ENCODE measurements around the gene KMT2E.
A peak's percentile ranks its signal among the peaks of the same experiment; 100 is the strongest.

KMT2E gene

DNA sequence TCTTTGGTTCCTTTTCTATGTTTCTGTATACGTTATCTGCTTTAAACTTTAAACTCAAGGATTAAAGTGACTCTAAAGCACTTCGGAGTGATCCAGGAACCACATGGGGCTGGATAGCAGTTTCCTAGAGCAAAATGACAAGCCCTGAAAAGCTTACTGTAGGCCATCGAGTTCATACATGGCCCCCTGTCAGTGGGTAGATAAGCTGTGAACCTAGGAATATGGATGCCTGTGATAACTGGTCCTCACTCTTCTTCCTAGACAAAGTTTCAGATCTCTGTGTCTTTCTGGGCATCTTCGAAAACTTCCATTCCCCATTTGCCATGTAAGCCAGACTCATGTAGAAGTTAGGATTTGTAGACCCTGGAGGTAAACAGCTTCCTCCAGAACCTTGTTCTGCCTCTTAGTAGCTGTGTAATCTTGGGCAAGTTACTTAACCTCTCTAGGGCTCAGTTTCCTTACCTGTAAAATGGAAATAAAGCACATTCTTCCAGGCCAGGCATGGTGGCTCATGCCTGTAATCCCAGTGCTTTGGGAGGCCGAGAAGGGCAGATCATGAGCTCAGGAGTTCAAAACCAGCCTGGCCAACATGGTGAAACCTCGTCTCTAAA is 49.3 kb upstream of the KMT2E start:
- TF ChIP-seq MEIS1 (CRISPR knock-in tag; IDR thresholded peaks at IDR 0.05; ENCODE audit: borderline replicate concordance) (no peak), SP2 (tag by site-specific recombination; IDR thresholded peaks at IDR 0.05) (no peak), ZNF623 (tag by site-specific recombination; IDR thresholded peaks at IDR 0.05) (no peak), ZNF621 (tag by site-specific recombination; IDR thresholded peaks at IDR 0.05) (no peak), SCRT2 (tag by site-specific recombination; IDR thresholded peaks at IDR 0.05) (no peak), ZNF830 (tag by site-specific recombination; IDR thresholded peaks at IDR 0.05; ENCODE audit: low read depth) (no peak), ZNF707 (tag by site-specific recombination; IDR thresholded peaks at IDR 0.05) (no peak)
- TF ChIP-seq, protein P1, sequence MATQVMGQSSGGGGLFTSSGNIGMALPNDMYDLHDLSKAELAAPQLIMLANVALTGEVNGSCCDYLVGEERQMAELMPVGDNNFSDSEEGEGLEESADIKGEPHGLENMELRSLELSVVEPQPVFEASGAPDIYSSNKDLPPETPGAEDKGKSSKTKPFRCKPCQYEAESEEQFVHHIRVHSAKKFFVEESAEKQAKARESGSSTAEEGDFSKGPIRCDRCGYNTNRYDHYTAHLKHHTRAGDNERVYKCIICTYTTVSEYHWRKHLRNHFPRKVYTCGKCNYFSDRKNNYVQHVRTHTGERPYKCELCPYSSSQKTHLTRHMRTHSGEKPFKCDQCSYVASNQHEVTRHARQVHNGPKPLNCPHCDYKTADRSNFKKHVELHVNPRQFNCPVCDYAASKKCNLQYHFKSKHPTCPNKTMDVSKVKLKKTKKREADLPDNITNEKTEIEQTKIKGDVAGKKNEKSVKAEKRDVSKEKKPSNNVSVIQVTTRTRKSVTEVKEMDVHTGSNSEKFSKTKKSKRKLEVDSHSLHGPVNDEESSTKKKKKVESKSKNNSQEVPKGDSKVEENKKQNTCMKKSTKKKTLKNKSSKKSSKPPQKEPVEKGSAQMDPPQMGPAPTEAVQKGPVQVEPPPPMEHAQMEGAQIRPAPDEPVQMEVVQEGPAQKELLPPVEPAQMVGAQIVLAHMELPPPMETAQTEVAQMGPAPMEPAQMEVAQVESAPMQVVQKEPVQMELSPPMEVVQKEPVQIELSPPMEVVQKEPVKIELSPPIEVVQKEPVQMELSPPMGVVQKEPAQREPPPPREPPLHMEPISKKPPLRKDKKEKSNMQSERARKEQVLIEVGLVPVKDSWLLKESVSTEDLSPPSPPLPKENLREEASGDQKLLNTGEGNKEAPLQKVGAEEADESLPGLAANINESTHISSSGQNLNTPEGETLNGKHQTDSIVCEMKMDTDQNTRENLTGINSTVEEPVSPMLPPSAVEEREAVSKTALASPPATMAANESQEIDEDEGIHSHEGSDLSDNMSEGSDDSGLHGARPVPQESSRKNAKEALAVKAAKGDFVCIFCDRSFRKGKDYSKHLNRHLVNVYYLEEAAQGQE (tag by site-specific recombination; IDR thresholded peaks at IDR 0.05), result no peak
- TF ChIP-seq, protein P2, sequence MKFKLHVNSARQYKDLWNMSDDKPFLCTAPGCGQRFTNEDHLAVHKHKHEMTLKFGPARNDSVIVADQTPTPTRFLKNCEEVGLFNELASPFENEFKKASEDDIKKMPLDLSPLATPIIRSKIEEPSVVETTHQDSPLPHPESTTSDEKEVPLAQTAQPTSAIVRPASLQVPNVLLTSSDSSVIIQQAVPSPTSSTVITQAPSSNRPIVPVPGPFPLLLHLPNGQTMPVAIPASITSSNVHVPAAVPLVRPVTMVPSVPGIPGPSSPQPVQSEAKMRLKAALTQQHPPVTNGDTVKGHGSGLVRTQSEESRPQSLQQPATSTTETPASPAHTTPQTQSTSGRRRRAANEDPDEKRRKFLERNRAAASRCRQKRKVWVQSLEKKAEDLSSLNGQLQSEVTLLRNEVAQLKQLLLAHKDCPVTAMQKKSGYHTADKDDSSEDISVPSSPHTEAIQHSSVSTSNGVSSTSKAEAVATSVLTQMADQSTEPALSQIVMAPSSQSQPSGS (tag by site-specific recombination; IDR thresholded peaks at IDR 0.05; ENCODE audit: low read depth), result no peak
- TF ChIP-seq, protein P3, sequence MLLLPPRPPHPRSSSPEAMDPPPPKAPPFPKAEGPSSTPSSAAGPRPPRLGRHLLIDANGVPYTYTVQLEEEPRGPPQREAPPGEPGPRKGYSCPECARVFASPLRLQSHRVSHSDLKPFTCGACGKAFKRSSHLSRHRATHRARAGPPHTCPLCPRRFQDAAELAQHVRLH (tag by site-specific recombination; IDR thresholded peaks at IDR 0.05), result no peak
- ChIA-PET POLR2A (no interaction called here), CTCF (interaction anchor here (1.2 kb wide), 1 partner anchor 15 kb away, joined by 5 read pairs; no protein-coding TSS in a partner anchor)
- no peak overlapping the region for H3K27ac ChIP-seq (ENCODE audit: extremely low read depth, low read depth, low read length)
- no peaks in the 10 kb centered on the region for H3K4me1 ChIP-seq (ENCODE audit: control insufficient read depth, insufficient read depth, low read length)
- no peaks in the 10 kb centered on the region for H3K36me3 ChIP-seq (ENCODE audit: control insufficient read depth in 2 of 2, insufficient read depth in 1 of 2, low read length in 2 of 2)
- no peaks in the 10 kb centered on the region for H3K9me3 ChIP-seq (ENCODE audit: control insufficient read depth, insufficient read depth, low read depth, low read length)
- no peak overlapping the region for H3K4me3 ChIP-seq (ENCODE audit: low read depth, low read length)

DNA sequence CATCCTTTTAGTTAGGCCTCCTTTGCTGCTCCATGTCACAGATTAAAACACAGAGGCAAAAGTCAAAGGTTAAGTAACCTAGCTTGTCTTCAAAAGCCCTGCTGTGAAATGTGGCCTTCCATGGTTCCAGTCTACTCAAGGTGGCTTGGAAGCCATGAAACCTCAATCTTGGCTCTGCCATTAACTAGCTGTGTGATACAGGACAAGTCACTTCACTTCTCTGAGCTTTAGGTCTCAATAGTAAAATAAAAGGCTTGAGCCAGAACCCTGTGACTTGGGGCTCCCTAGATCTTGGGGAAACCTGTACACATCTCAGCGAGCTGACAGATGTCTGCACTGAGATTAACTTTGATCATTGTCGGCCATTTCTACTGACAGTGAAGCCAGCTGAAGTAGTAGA is 48.0 kb upstream of the KMT2E start:
- TF ChIP-seq ZFP3 (tag by site-specific recombination; IDR thresholded peaks at IDR 0.05; ENCODE audit: low read depth) (no peak), ZNF768 (tag by site-specific recombination; IDR thresholded peaks at IDR 0.05) (peak; percentile 44; the same call in 1 of the 2 replicates)
- H3K9me3 ChIP-seq (ENCODE audit: control insufficient read depth, insufficient read depth, low read depth, low read length), result no peaks in the 10 kb centered on the region
- POLR2A ChIA-PET, result interaction anchor here (0.5 kb wide), 1 partner anchor 357 kb away, joined by 5 read pairs; no protein-coding TSS in a partner anchor
- H3K36me3 ChIP-seq (ENCODE audit: control insufficient read depth in 2 of 2, insufficient read depth in 1 of 2, low read length in 2 of 2), result no peaks in the 10 kb centered on the region
- CTCF ChIA-PET, result interaction anchor here (0.7 to 0.9 kb wide), 2 partner anchors 44 to 985 kb away, joined by 3 read pairs; no protein-coding TSS in a partner anchor
- H3K4me3 ChIP-seq (ENCODE audit: low read depth, low read length), result no peak overlapping the region
- no peaks in the 10 kb centered on the region for H3K4me1 ChIP-seq (ENCODE audit: control insufficient read depth, insufficient read depth, low read length)
- no peak overlapping the region for H3K27ac ChIP-seq (ENCODE audit: extremely low read depth, low read depth, low read length)

DNA sequence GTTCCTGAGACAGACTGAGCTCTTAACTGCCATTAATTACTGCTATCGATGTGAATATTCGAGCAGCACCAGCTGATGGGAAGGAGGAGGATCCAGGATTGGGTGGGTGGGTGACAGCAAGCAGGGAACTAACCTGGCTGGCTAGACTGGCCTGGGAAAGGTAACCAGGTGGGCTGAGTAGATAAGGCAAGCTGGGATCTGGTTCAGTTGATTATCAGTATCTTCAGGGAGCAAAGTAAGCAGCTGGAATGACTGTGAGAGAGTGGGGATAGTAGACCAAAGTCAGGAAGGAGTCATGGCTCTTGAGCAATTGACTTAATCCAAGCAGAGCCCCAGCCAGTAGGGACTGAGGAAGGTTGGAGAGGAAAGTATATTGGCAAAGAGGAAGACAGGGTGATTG is 46.9 kb upstream of the KMT2E start:
- ChIA-PET CTCF (interaction anchor here (2.3 kb wide), 1 partner anchor 14 kb away, joined by 10 read pairs; no protein-coding TSS in a partner anchor), POLR2A (interaction anchor here (0.6 kb wide), 1 partner anchor 506 kb away, joined by 3 read pairs; no protein-coding TSS in a partner anchor)
- Histone ChIP-seq H3K36me3 (ENCODE audit: control insufficient read depth in 2 of 2, insufficient read depth in 1 of 2, low read length in 2 of 2) (no peaks in the 10 kb centered on the region), H3K27ac (ENCODE audit: extremely low read depth, low read depth, low read length) (no peak overlapping the region), H3K4me3 (ENCODE audit: low read depth, low read length) (no peak overlapping the region), H3K9me3 (ENCODE audit: control insufficient read depth, insufficient read depth, low read depth, low read length) (no peaks in the 10 kb centered on the region), H3K4me1 (ENCODE audit: control insufficient read depth, insufficient read depth, low read length) (no peaks in the 10 kb centered on the region)
- TF ChIP-seq IKZF3 (tag by site-specific recombination; IDR thresholded peaks at IDR 0.05), result no peak
- TF ChIP-seq ZNF654 (tag by site-specific recombination; IDR thresholded peaks at IDR 0.05; ENCODE audit: low read depth), result no peak
- TF ChIP-seq ZNF132 (tag by site-specific recombination; IDR thresholded peaks at IDR 0.05; ENCODE audit: borderline replicate concordance), result no peak

Measured in HEK293 (cell line).